Spleen (tissue), 7 donors: ENCODE results near the gene HGFAC.

Source experiments
- CTCF ChIP-seq, 11 experiments: fragments of 200-600 bp in 7 of 11; fragments of 450-650 bp in 4 of 11; sonication (generic) in 4 of 11; IDR thresholded peaks in 8 of 11; conservative IDR thresholded peaks in 3 of 11; 1 replicate in 7 of 11; 2 replicates in 4 of 11; pipeline versions ENCODE4 v1.4.0 to v1.8.0; 2016 to 2021; ENCODE audit warnings: antibody characterized with exemption in 11 of 11, inconsistent platforms in 4 of 11, mild to moderate bottlenecking in 1 of 11
- POLR2A ChIP-seq, 3 donors: fragments of 450-650 bp; IDR thresholded peaks; one replicate each; pipeline ENCODE4 v1.5.1; 2017; ENCODE audit warnings: antibody characterized with exemption in 3 of 3, mild to moderate bottlenecking in 1 of 3
- POLR2AphosphoS5 ChIP-seq, 3 donors: sonication (generic); formaldehyde crosslinking; IDR thresholded peaks; one replicate each; pipeline ENCODE4 v1.5.1; 2017; ENCODE audit warnings: antibody characterized with exemption in 3 of 3
- donor health status: DM: no; HTN: no; CAD: no; lungs with moderate emphysema.
- donor health status: DM: no; HTN: no; CAD: no.
- donor health status: DM: no; HTN: no; CAD: no.

DNA sequence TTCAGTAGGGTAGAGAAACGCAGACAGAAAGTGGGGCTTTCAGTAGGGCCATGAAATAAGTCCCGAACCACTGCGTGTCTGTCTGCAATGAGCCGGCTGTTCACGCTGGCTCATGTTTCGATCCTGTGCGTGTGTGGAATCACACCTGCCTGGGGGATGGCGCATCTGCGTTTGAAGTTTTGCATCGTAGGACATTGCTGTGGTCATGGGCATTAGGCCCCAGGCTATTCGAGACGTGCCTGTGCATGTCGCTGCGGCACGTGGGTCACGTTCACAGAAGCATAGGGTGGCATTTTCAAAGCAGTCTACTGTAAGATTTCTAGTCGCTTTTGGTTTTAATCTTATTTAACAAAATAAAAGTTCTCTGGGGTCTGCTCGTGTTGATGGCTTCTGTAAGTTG, 25.5 kb upstream of the HGFAC start:
- TF ChIP-seq CTCF (IDR thresholded peaks at IDR 0.05 in 8 of 11, conservative IDR thresholded peaks at IDR 0.05 in 3 of 11) (no peak), POLR2AphosphoS5 (IDR thresholded peaks at IDR 0.05) (no peak), POLR2A (IDR thresholded peaks at IDR 0.05) (no peak)
